ENCODE measurements around the gene SPINK1.
"Not testable (repeated sequence)": the region's sequence is repeated elsewhere in the genome, so short reads cannot be mapped to it uniquely, and the experiment has no call there.

SPINK1 gene

GRCh38 chr5:147874910-147875367 lies 43.5 kb upstream of the SPINK1 start:
- DNase-seq (ENCODE audit: extremely low spot score) = no peak
- CTCF ChIA-PET = no interaction called here
- POLR2A ChIA-PET = no interaction called here
- TF ChIP-seq, protein P1, sequence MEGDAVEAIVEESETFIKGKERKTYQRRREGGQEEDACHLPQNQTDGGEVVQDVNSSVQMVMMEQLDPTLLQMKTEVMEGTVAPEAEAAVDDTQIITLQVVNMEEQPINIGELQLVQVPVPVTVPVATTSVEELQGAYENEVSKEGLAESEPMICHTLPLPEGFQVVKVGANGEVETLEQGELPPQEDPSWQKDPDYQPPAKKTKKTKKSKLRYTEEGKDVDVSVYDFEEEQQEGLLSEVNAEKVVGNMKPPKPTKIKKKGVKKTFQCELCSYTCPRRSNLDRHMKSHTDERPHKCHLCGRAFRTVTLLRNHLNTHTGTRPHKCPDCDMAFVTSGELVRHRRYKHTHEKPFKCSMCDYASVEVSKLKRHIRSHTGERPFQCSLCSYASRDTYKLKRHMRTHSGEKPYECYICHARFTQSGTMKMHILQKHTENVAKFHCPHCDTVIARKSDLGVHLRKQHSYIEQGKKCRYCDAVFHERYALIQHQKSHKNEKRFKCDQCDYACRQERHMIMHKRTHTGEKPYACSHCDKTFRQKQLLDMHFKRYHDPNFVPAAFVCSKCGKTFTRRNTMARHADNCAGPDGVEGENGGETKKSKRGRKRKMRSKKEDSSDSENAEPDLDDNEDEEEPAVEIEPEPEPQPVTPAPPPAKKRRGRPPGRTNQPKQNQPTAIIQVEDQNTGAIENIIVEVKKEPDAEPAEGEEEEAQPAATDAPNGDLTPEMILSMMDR (IDR thresholded peaks at IDR 0.05; ENCODE audit: control extremely low read depth, extremely low read depth, low read depth, missing control alignments) = no peak

DNA sequence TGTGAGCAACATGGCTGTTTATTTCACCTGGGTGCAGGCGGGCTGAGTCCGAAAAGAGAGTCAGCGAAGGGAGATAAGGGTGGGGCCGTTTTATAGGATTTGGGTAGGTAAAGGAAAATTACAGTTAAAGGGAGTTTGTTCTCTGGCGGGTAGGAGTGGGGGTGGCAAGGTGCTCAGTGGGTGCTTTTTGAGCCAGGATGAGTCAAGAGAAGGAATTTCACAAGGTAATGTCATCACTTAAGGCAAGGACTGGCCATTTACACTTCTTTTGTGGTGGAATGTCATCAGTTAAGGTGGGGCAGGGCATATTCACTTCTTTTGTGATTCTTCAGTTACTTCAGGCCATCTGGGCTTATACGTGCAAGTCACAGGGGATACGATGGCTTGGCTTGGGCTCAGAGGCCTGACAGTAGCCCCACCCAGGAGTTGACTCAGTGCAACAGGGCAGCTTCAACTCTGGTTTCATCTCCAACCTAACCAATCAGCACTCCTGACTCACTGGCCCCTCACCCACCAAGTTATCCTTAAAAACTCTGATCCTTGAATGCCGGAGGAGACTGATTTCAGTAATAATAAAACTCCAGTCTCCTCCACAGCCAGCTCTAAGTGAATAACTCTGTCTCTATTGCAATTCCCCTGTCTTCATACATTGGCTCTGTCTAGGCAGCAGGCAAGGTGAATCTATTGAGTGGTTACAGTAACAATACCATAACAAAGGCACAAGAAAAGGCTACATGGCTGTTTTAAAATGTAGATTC lies 42.8 kb upstream of the SPINK1 start:
- POLR2A ChIA-PET; CTCF ChIA-PET; DNase-seq (ENCODE audit: extremely low spot score): not testable (repeated sequence)

DNA sequence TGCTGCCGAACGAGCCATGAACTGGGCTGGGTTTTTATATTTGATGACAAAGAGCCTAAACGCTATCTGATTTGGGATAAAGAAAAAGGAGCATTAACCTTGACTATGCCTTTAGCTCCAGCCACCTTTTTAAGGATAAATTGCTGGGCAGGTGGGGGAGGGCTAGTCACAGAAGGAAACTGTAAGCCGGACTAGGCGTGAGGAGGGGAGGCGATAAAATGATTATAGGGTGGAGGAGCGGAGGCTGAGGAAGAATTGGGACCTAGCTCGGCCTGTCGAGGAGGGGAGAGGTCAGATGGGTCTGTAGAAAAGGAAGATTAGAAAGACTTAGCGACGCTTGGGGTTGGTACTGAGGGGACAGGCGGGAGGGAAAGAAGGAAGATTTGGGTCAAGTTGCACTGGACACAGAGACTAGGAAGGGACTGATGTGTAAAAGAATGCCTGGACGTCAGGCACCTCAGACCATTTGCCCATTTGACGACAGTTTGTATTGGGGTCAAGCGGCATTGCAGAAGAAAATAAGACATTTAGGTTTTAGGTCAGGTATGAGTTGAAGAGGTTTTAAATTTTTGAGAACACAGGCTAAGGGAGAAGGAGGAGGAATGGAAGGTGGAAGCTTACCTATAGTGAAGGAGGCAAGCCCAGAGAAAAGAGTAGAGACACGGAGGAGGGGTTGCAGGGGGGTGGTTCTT lies 41.4 kb upstream of the SPINK1 start:
- POLR2A ChIA-PET; CTCF ChIA-PET; DNase-seq (ENCODE audit: extremely low spot score): not testable (repeated sequence)

- POLR2A ChIA-PET; DNase-seq (ENCODE audit: extremely low spot score); CTCF ChIA-PET: not testable (repeated sequence)
These were observed 40.6 kb upstream of the SPINK1 start for GRCh38 chr5:147871980-147872549.

- DNase-seq (ENCODE audit: extremely low spot score); POLR2A ChIA-PET; CTCF ChIA-PET: not testable (repeated sequence)
These were observed 38.4 kb upstream of the SPINK1 start for GRCh38 chr5:147869892-147870291.

DNA sequence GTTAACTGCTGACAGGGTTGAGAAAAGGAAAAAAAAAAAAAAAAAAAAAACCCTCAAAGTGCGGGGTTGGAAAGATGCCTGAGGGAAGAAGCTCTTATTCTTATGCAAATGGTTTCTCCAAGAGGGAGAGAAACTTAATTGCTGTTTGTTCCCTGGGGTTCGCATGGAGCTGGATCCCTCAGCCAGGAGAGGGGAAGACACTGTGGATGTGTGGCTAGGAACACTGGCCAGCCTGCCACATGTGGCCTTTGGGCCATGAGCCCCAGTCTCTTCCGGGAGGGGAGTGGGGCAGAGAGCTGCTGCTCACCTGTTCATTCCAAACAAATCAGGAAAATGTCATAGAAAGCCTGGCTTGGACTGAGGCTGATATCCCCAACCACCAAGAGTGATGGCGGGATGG lies 37.6 kb upstream of the SPINK1 start:
- CTCF ChIA-PET = no interaction called here
- POLR2A ChIA-PET = no interaction called here
- DNase-seq (ENCODE audit: extremely low spot score) = no peak
- TF ChIP-seq, protein P1 (IDR thresholded peaks at IDR 0.05; ENCODE audit: control extremely low read depth, extremely low read depth, low read depth, missing control alignments) = no peak

GRCh38 chr5:147863454-147864158 lies 32.1 kb upstream of the SPINK1 start:
- TF ChIP-seq, protein P1 (IDR thresholded peaks at IDR 0.05; ENCODE audit: control extremely low read depth, extremely low read depth, low read depth, missing control alignments) = no peak
- ChIA-PET POLR2A (no interaction called here), CTCF (no interaction called here)
- DNase-seq (ENCODE audit: extremely low spot score) = no peak

DNA sequence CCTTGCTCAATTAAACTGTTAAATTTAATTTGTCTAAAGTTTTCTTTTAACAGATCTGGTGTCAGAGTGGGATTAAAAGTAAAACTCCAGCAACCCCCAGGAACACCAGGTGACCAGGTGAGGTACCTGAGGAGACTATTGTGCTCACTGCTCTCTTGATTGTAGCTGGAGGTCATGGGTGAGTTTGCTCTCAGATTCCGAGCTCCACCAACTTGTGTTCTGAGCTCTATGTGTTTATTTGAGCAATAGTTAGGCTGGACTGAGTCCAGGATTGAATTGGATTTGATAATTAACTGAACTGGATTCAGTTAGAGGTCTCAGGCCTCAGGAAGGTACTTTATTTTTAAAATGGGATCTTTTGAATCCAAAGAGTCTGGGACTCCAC lies 29.2 kb upstream of the SPINK1 start:
- ChIA-PET POLR2A (no interaction called here), CTCF (interaction anchor here (0.8 to 1.7 kb wide), 5 partner anchors 9 to 858 kb away, joined by 3 read pairs; no protein-coding TSS in a partner anchor)
- TF ChIP-seq, protein P1 (IDR thresholded peaks at IDR 0.05; ENCODE audit: control extremely low read depth, extremely low read depth, low read depth, missing control alignments) = no peak
- DNase-seq (ENCODE audit: extremely low spot score) = no peak
